ENCODE results near the gene MAMDC2. TPM values are rescaled to one million over a fixed set of nuclear protein-coding genes. Genes with fewer than 3 reads are reported as not detected.
A peak's percentile ranks its signal among the peaks of the same experiment; 100 is the strongest.

The MAMDC2 gene
- total and polyA plus RNA-seq, 2 donors from 2014 or later = 1.5 to 7.1 TPM

GRCh38 chr9:70117835-70118319 is 74.2 kb downstream of the MAMDC2 start:
- Histone ChIP-seq H3K9me3 (ENCODE audit: control insufficient read depth in 2 of 3, insufficient read depth in 1 of 3, low read length in 3 of 3) (no peaks in the 10 kb centered on the region), H3K4me3 (ENCODE audit: low read length in 3 of 3) (no peak overlapping the region), H3K27me3 (ENCODE audit: control insufficient read depth, insufficient read depth, low read length) (no peaks in the 10 kb centered on the region), H3K36me3 (ENCODE audit: control insufficient read depth in 2 of 3, insufficient read depth in 3 of 3, low read length in 3 of 3) (no peaks in the 10 kb centered on the region), H3K27ac (ENCODE audit: low read depth in 2 of 2, low read length in 2 of 2) (no peak overlapping the region), H3K9ac (ENCODE audit: low read length in 3 of 3) (no peak overlapping the region), H3K4me1 (ENCODE audit: control insufficient read depth in 2 of 3, insufficient read depth in 2 of 3, low read depth in 1 of 3, low read length in 3 of 3) (no peaks in the 10 kb centered on the region)
- no peak for TF ChIP-seq CTCF (IDR thresholded peaks at IDR 0.05; ENCODE audit: borderline replicate concordance, extremely low read depth, insufficient read depth)
- DNase-seq (no peak), FAIRE-seq (no peak)
- intact Hi-C loops (cut with DNase I) = no loop called here

GRCh38 chr9:70119786-70120185 is 76.1 kb downstream of the MAMDC2 start:
- intact Hi-C loops (cut with DNase I) = no loop called here
- H3K27me3 ChIP-seq (ENCODE audit: control insufficient read depth, insufficient read depth, low read length) = no peaks in the 10 kb centered on the region
- no peak overlapping the region for H3K27ac ChIP-seq (ENCODE audit: low read depth in 2 of 2, low read length in 2 of 2)
- no peak overlapping the region for H3K9ac ChIP-seq (ENCODE audit: low read length in 3 of 3)
- no peak for TF ChIP-seq CTCF (IDR thresholded peaks at IDR 0.05; ENCODE audit: borderline replicate concordance, extremely low read depth, insufficient read depth)
- FAIRE-seq (no peak), DNase-seq (no peak)
- H3K4me3 ChIP-seq (ENCODE audit: low read length in 3 of 3) = no peak overlapping the region
- H3K36me3 ChIP-seq (ENCODE audit: control insufficient read depth in 2 of 3, insufficient read depth in 3 of 3, low read length in 3 of 3) = no peaks in the 10 kb centered on the region
- no peaks in the 10 kb centered on the region for H3K4me1 ChIP-seq (ENCODE audit: control insufficient read depth in 2 of 3, insufficient read depth in 2 of 3, low read depth in 1 of 3, low read length in 3 of 3)
- H3K9me3 ChIP-seq (ENCODE audit: control insufficient read depth in 2 of 3, insufficient read depth in 1 of 3, low read length in 3 of 3) = no peaks in the 10 kb centered on the region

- no peak overlapping the region for H3K9ac ChIP-seq (ENCODE audit: low read length in 3 of 3)
- TF ChIP-seq CTCF (IDR thresholded peaks at IDR 0.05; ENCODE audit: borderline replicate concordance, extremely low read depth, insufficient read depth) = no peak
- no peak for FAIRE-seq
- H3K27me3 ChIP-seq (ENCODE audit: control insufficient read depth, insufficient read depth, low read length) = no peaks in the 10 kb centered on the region
- H3K36me3 ChIP-seq (ENCODE audit: control insufficient read depth in 2 of 3, insufficient read depth in 3 of 3, low read length in 3 of 3) = no peaks in the 10 kb centered on the region
- no peak overlapping the region for H3K27ac ChIP-seq (ENCODE audit: low read depth in 2 of 2, low read length in 2 of 2)
- peak in 1 of 5 donors; percentile 9 for DNase-seq
- H3K9me3 ChIP-seq (ENCODE audit: control insufficient read depth in 2 of 3, insufficient read depth in 1 of 3, low read length in 3 of 3) = no peaks in the 10 kb centered on the region
- H3K4me1 ChIP-seq (ENCODE audit: control insufficient read depth in 2 of 3, insufficient read depth in 2 of 3, low read depth in 1 of 3, low read length in 3 of 3) = no peaks in the 10 kb centered on the region
- no peak overlapping the region for H3K4me3 ChIP-seq (ENCODE audit: low read length in 3 of 3)
- intact Hi-C loops (cut with DNase I) = no loop called here
Measured at GRCh38 chr9:70120834-70121510, 77.3 kb downstream of the MAMDC2 start.
